ENCODE measurements around the gene SMAD5.

DNA sequence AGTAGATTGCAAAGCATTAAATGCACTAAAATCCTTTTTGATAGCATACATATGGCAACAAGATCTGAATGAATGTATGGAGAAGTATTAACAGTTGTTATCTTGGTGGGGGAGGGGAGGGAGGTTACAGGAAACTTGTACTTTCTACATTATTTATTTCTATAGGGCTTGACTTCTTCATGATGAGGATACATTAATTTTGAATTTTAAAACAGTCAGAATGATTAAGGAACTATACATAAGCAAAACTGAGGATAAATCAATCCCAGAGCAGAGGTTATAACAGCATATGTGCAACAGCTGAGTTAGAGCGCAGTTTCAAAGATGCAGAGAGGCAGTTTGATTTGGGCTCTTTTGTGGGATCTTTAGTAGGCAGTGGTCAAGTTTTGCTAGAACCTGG is 23.9 kb upstream of the SMAD5 start:
- TF ChIP-seq POLR2A (IDR thresholded peaks at IDR 0.05; ENCODE audit: low read depth, low read length) (no peak), TAF1 (IDR thresholded peaks at IDR 0.05; ENCODE audit: low read depth, low read length) (no peak)
